H1 (cell line): ENCODE measurements around the gene FAM3B. TPM values are rescaled to one million over a fixed set of nuclear protein-coding genes. Genes with fewer than 3 reads are reported as not detected.

Source experiments
- polyA plus RNA-seq, 7 experiments: library from polyadenylated mRNA; depleted of rRNA in 3 of 7; stranded (reverse) in 5 of 7; unstranded in 2 of 7; fragments of >200 nt in 5 of 7; fragments of 200-250 nt in 2 of 7; gene quantifications; 1 replicate in 5 of 7; 2 replicates in 1 of 7; 4 replicates in 1 of 7; pipeline versions ENCODE4 v1.2.1 to v1.2.3, GENCODE V29; 2011 to 2013; ENCODE audit warnings: missing spikeins in 2 of 7, mixed read lengths in 2 of 7
- total RNA-seq: library from RNA; stranded (reverse); fragmentation: NEBNext Ultra II Directional; extraction: Animal tissue kit (Norgen Biotek cat#: 25700); gene quantifications from 2 replicates; pipeline ENCODE4 v1.2.1, GENCODE V29; 2021

FAM3B gene
- total and polyA plus RNA-seq, 2 of the 8 experiments (the other 6 are each of a cell fraction or from before 2014, with no cell fraction given) = 2.0 TPM

Other genes starting within 250 kb of the FAM3B start
- 8.1 and 9.9 TPM in 2 replicates for gene BACE2, start 148.6 kb upstream of the FAM3B start, total RNA-seq
- gene BACE2, start 148.6 kb upstream of the FAM3B start, polyA plus RNA-seq (2011; rRNA removed) = 10.9 and 12.2 TPM in 2 replicates
- gene MX2, start 45.2 kb downstream of the FAM3B start, total RNA-seq = 8.9 TPM in 2 replicates
- 2.8 and 3.1 TPM in 2 replicates for gene MX2, start 45.2 kb downstream of the FAM3B start, polyA plus RNA-seq (2011; rRNA removed)
- gene MX1, start 109.4 kb downstream of the FAM3B start, total RNA-seq = 3.1 and 3.8 TPM in 2 replicates
- 5.1 and 5.7 TPM in 2 replicates for gene MX1, start 109.4 kb downstream of the FAM3B start, polyA plus RNA-seq (2011; rRNA removed)
- gene TMPRSS2, start 191.4 kb downstream of the FAM3B start, total RNA-seq = 9.2 and 13.2 TPM in 2 replicates
- gene TMPRSS2, start 191.4 kb downstream of the FAM3B start, polyA plus RNA-seq (2011; rRNA removed) = 10.5 and 11.0 TPM in 2 replicates